Dendritic cell treated with granulocyte-macrophage colony-stimulating factor and Interleukin-4, amounts not matched to agents 40 ng/mL and 50 ng/mL, for 4 days (primary cell): ENCODE results near the gene HAUS7.

Source experiments
- H3K27ac Mint-ChIP-seq: one replicate; pipeline ENCODE4 v1.8.0; 2022; ENCODE audit warnings: mild to moderate bottlenecking, mixed read lengths
- H3K27me3 Mint-ChIP-seq: one replicate; pipeline ENCODE4 v1.8.0; 2022; ENCODE audit warnings: mild to moderate bottlenecking, mixed read lengths
- H3K36me3 Mint-ChIP-seq: one replicate; pipeline ENCODE4 v1.8.0; 2022; ENCODE audit warnings: low read depth, mixed read lengths
- H3K4me1 Mint-ChIP-seq: one replicate; pipeline ENCODE4 v1.8.0; 2022; ENCODE audit warnings: low read depth, mixed read lengths
- H3K4me3 Mint-ChIP-seq: one replicate; pipeline ENCODE4 v1.8.0; 2022; ENCODE audit warnings: mild to moderate bottlenecking, moderate library complexity, mixed read lengths
- H3K9me3 Mint-ChIP-seq: one replicate; pipeline ENCODE4 v1.8.0; 2022; ENCODE audit warnings: mixed read lengths
- intact Hi-C: fragments of 100-400 bp; cut with micrococcal nuclease; formaldehyde crosslinking; loops from one replicate; pipeline ENCODE4 v1.15.0; 2022

Gene HAUS7

DNA sequence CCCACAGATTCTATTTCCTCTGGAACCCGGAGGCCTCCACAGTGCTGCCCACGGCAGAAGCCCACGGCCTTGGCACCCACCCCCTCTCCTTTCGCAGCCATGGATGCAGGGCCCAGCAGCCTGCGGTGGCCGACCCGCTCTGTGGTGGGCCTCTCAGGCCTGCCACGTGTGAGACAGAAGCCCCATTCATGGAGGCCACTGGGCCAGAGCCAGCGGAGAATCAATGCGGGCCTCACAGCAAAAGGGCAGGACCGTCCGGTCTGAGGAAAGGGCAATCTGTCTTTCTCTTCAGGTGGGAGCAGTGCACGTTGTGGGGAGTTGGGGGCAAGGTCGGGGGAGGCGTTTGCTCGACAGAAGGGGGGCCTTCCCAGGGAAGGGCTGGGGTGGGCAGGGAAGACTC lies 8.4 kb upstream of the HAUS7 start:
- no peak overlapping the region for H3K27ac Mint-ChIP-seq
- peaks cover 21% of the 10 kb centered on the region for H3K27me3 Mint-ChIP-seq
- no peaks in the 10 kb centered on the region for H3K36me3 Mint-ChIP-seq
- intact Hi-C loops = no loop called here
- H3K4me3 Mint-ChIP-seq = no peak overlapping the region
- H3K4me1 Mint-ChIP-seq = no peaks in the 10 kb centered on the region
- H3K9me3 Mint-ChIP-seq = no peaks in the 10 kb centered on the region

DNA sequence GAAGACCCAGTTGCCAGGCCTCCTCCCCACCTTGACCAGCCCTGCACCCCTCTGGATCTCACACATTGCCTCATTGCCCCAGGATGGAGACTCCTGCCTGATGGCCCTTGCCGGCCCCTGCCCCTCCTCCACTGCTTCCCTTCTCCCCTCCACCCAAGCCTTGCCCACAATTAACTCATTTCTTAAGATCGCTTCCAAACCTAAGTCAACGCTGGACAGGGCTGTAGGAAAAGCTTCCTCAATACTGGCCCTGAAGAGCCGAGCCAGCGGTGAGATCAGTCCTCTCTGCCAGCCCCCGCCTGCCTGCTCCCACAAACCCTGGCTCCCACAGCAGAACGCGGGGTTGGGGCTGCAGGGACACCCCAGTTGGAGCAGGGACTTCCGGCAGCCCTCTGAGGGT lies 7.5 kb upstream of the HAUS7 start:
- Mint-ChIP-seq H3K9me3 (no peaks in the 10 kb centered on the region), H3K36me3 (no peaks in the 10 kb centered on the region), H3K27ac (no peak overlapping the region), H3K27me3 (peaks cover 24% of the 10 kb centered on the region), H3K4me1 (no peaks in the 10 kb centered on the region), H3K4me3 (no peak overlapping the region)
- intact Hi-C loops = no loop called here

DNA sequence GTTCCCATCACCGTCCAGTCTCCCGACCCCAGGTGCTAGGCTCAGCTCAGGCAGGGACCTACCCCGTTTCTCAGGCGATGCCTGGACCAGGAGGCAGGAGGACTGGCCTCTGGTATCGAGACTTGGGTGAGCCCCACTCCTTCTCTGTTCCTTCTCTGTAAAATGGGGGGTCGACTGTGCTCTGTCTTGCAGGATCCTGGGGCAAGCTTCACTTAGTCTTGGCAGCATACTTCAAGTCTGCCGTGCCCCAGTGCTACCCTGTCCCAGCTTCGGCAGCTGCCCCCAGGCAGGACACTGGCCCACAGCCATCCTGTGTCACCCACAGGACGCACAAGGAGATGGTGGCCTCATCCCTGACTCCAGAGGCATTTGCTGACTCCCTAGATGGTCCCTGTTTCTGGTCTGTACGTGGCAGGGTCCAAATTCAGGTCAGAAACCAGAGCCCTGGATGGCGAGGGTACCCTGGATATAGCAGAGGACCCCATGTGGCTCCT lies 7.0 kb upstream of the HAUS7 start:
- Mint-ChIP-seq H3K4me1 (no peaks in the 10 kb centered on the region), H3K27me3 (peaks cover 24% of the 10 kb centered on the region), H3K9me3 (no peaks in the 10 kb centered on the region), H3K4me3 (no peak overlapping the region), H3K36me3 (no peaks in the 10 kb centered on the region), H3K27ac (no peak overlapping the region)
- intact Hi-C loops = no loop called here

DNA sequence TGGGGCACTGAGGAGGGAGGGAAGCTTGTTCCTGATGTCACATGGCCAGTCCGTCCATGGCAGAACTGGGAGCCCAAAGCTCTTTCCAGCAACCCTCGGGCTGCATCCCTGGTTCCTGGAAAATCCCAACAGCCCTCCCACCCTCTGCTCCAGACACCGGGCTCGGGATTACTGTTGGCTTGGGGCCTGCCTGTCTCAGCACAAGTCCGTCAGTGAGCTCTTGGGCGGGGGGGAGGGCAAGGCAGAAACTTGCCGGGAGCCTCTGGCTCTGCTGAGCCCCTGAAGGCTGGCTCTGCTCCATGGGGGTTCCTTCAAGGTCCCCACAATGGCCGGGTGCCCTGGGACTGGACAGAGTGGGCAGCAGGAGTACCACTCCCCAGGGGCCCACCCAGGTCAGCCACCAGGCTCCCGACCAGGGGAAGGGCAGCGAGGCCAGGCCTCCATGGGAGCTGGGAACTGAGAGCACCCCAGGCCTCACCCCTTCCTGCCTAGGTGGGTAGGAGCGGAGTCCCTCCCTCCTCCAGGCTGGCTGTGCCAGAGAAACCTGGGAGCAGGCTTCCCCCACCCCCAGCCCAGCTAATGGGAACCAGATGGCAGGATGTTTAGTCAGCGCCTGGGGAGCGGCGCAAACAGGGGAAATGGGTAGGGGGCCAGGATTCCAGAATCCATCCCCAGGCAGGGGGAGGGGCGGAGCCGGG lies 6.4 kb upstream of the HAUS7 start:
- H3K36me3 Mint-ChIP-seq = no peaks in the 10 kb centered on the region

DNA sequence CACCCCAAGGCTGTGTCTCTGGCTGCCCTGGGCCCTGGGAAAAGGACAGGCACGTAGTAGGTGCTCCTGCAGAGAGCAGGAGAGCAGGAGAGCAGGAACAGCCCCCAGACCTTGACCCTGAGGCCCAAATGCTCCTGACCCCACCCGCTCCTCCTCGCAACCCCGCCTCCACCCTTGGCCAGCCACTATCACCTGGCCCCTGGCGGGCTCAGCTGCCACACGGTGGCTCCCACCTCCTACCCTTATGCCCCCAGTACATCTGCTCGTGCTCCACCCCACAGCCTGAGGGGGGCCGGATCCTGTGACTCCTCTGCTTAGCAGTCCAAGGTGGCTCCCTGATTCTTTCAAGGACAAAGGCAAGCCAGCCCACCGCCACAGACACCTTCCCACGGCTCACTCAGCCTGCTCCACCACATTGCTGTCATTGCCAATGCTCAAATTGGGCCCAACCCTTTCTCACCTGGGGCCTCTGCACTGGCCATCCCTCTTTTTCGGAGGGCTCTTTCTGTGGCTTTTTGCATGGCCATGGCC lies 5.4 kb upstream of the HAUS7 start:
- H3K4me1 Mint-ChIP-seq = no peaks in the 10 kb centered on the region
- peaks cover 24% of the 10 kb centered on the region for H3K27me3 Mint-ChIP-seq
- intact Hi-C loops = no loop called here
- H3K36me3 Mint-ChIP-seq = no peaks in the 10 kb centered on the region
- H3K9me3 Mint-ChIP-seq = no peaks in the 10 kb centered on the region
- no peak overlapping the region for H3K4me3 Mint-ChIP-seq
- H3K27ac Mint-ChIP-seq = no peak overlapping the region

More for the DNA sequence above, 6.4 kb upstream of the HAUS7 start:
- Mint-ChIP-seq H3K27me3 (peaks cover 24% of the 10 kb centered on the region), H3K9me3 (no peaks in the 10 kb centered on the region), H3K27ac (no peak overlapping the region), H3K4me3 (no peak overlapping the region), H3K4me1 (no peaks in the 10 kb centered on the region)
- intact Hi-C loops = no loop called here

DNA sequence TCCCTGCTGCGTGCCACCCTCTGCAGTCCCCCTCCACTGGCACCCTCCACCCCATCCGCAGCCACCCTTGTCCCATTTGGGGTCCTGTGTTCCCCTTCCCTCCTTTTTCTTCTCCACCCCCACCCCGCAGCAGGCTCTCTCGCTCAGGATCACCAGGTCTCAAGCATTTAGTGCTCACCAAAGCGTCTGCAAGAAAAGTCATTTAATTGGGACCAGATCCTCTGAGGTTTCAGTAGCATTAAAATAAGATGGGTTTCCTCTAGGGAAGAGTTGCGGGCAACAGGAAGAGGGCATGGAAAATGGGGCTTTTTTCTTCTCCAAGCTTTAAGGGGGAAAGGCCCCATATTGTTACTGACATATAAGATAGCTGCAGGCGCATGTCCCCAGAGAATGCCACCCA lies 4.9 kb upstream of the HAUS7 start:
- intact Hi-C loops = no loop called here

DNA sequence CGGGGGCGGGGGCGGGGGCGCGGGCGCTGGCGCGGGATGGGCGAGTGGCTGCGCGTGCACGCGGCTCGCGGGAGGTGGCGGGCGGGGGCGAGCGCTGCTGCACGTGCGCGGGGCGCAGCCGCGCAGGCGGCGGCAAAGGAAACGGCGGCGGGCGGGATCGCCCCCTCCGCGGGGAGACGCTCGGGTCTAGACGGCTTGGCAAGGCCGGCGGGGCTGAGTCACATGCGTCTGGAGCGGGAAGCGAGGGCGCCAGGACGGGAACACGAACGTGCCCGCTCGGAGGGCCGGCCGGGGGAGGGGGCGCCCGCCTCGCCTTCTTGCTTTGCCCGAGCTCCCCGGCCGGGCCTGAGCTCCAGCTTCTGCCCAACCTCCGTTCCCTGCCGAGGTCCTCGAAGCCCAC lies 4.3 kb upstream of the HAUS7 start:
- no peaks in the 10 kb centered on the region for H3K9me3 Mint-ChIP-seq
- no peaks in the 10 kb centered on the region for H3K36me3 Mint-ChIP-seq
- peak overlapping the region; percentile 53 for H3K4me3 Mint-ChIP-seq
- H3K27me3 Mint-ChIP-seq = peaks cover 24% of the 10 kb centered on the region
- no peaks in the 10 kb centered on the region for H3K4me1 Mint-ChIP-seq
- intact Hi-C loops = no loop called here
- H3K27ac Mint-ChIP-seq = no peak overlapping the region

More for the DNA sequence above, 4.9 kb upstream of the HAUS7 start:
- peak overlapping the region; percentile 53 for H3K4me3 Mint-ChIP-seq
- H3K4me1 Mint-ChIP-seq = no peaks in the 10 kb centered on the region
- H3K27ac Mint-ChIP-seq = no peak overlapping the region
- H3K36me3 Mint-ChIP-seq = no peaks in the 10 kb centered on the region
- no peaks in the 10 kb centered on the region for H3K9me3 Mint-ChIP-seq
- H3K27me3 Mint-ChIP-seq = peaks cover 24% of the 10 kb centered on the region

DNA sequence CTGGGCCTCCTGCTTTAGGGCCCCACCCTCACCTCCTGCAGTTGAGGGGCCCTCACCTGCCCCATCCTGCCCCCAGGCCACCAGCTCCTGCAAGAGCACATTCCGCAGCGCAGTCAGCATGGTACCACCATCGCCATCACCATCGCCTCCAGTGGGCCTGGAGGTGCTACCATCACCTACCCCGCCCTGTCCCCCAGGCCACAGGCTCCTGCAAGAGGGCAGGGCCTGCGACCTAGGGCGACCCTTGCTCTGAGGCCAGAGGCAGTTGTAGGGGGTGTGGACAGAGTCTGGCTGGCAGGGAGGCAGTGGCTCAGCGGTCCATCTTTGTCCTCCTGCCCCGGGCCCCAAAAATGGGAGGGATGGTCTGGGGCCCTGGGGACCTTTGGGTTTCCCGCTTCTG lies 3.9 kb upstream of the HAUS7 start:
- Mint-ChIP-seq H3K27me3 (peaks cover 24% of the 10 kb centered on the region), H3K4me3 (peak overlapping the region; percentile 40), H3K36me3 (no peaks in the 10 kb centered on the region), H3K4me1 (no peaks in the 10 kb centered on the region), H3K9me3 (no peaks in the 10 kb centered on the region), H3K27ac (no peak overlapping the region)
- intact Hi-C loops = no loop called here

DNA sequence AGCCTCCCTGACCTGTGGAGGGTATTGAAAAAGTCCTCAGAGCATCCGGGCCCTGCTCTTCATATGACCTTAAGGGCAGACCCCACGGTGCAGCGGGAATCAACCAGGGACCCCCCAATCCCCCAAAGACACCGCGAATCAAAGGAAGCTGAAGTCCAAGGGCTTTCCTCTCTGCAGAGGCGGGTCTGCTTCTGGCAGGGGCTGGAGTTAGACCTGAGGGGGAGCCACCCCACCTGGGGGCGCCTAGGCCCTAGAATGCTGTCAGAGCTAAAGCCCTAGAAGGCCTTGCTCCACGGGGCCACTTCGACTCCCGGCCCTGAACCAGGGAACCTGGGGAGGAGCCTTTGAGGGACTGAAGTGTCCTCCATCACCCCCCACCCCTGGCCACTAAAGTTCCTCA lies 2.8 kb upstream of the HAUS7 start:
- peaks cover 9% of the 10 kb centered on the region for H3K36me3 Mint-ChIP-seq
- H3K4me3 Mint-ChIP-seq = no peak overlapping the region
- peaks cover 24% of the 10 kb centered on the region for H3K27me3 Mint-ChIP-seq
- H3K9me3 Mint-ChIP-seq = no peaks in the 10 kb centered on the region
- H3K27ac Mint-ChIP-seq = no peak overlapping the region
- H3K4me1 Mint-ChIP-seq = peaks cover 4% of the 10 kb centered on the region
- intact Hi-C loops = no loop called here

DNA sequence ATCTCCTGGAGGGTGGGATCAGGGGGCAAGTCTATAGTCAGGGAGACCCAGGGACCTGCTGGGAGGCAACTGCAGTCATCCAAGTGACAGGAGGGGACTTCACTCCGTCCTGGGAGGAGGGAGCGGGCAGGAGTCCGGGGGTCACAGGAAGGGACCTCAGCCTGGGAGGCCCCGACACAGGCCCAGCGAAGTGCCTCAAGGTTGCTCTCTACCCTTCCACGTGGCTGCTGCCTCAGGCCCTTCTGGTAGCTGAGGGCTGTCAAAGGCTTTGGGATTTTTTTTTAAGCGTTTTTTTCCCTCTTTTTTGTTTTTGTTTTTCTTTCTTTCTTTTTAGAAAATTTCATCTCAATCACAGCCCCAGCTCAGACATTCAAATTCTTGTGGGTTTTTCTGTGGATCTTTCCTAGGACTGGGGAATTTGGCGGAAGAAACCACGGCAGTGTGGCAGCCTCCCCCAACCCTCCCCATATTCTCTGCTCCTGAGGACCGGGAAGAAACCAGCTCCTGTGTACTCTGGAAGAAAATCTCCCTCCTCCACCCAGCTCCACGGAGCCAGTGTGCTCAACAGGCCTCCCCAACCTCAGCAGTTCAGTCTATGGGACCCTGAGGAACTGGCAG lies 1.4 kb upstream of the HAUS7 start:
- intact Hi-C loops = loop anchor here (2.0 kb wide), 1 partner anchor 35 kb away; no protein-coding TSS in a partner anchor
- Mint-ChIP-seq H3K27me3 (peaks cover 20% of the 10 kb centered on the region), H3K36me3 (peaks cover 23% of the 10 kb centered on the region), H3K27ac (no peak overlapping the region), H3K4me1 (peaks cover 16% of the 10 kb centered on the region), H3K4me3 (no peak overlapping the region), H3K9me3 (no peaks in the 10 kb centered on the region)

DNA sequence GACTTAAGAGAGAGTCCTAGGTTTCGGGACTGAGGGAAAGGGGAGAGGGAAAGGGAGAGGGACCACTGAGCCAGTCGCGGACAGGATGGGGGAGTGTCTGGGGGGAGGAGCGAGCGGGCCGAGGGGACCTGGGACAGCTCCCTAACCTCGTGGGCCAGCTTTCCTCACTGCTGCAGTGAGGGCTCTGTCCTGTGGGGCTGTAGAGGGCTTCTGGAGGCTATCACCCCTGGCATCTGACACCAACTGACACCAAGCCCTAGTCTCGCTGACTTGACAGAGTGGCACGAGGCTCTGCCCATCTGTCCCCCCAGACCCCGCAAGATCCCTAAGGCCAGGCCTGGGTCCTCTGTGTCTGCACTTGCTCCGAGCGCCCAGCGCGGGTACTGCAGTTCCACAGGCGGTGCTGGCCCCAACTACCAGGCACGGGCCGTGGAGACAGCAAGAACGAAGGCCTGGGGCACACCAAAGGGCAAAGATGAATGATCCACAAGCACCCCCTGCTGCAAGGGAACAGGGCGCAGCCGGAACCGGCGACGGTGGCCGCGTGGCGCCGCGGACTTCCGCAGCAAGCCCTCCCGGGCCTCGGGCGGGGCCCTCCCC lies 465 bp downstream of the HAUS7 start:
- peak overlapping the region; percentile 75 for H3K27ac Mint-ChIP-seq
- H3K4me1 Mint-ChIP-seq = peaks cover 16% of the 10 kb centered on the region
- H3K27me3 Mint-ChIP-seq = peaks cover 8% of the 10 kb centered on the region
- no peaks in the 10 kb centered on the region for H3K9me3 Mint-ChIP-seq
- H3K36me3 Mint-ChIP-seq = peaks cover 38% of the 10 kb centered on the region
- peak overlapping the region; percentile 78 for H3K4me3 Mint-ChIP-seq
- intact Hi-C loops = loop anchor here (2.0 kb wide), 1 partner anchor 37 kb away; no protein-coding TSS in a partner anchor

DNA sequence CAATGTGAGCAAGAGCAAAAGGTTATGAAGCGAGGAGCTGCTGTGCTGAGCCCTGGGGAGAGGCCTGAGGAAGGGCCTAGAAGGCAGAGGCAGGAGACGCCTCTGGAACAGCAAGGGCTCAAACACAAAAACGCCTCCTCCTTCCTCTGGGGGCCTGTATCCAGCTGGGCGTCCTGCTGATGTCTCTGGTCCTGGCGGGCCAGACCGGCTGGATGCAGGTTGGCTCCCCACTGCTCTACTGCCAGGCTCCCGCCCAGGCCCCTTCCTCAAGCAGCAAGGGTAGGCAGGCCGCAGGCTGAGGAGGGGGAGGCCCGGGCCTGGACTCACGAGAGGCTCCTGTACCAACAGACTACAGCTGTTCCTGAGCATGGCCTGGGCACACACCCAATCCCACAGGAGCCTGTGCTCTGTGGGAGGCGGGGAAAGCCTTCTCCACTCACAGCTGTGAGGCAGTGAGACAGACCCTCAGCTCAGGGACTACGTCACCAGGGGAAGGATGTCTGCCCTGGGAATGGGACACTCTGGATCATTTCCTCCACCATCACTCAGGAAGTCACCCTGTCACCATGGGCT lies 2.3 kb downstream of the HAUS7 start:
- intact Hi-C loops = no loop called here
- H3K4me1 Mint-ChIP-seq = peaks cover 16% of the 10 kb centered on the region
- no peak overlapping the region for H3K4me3 Mint-ChIP-seq
- H3K36me3 Mint-ChIP-seq = peaks cover 56% of the 10 kb centered on the region
- peak overlapping the region; percentile 13 for H3K27ac Mint-ChIP-seq
- H3K27me3 Mint-ChIP-seq = no peaks in the 10 kb centered on the region
- no peaks in the 10 kb centered on the region for H3K9me3 Mint-ChIP-seq

DNA sequence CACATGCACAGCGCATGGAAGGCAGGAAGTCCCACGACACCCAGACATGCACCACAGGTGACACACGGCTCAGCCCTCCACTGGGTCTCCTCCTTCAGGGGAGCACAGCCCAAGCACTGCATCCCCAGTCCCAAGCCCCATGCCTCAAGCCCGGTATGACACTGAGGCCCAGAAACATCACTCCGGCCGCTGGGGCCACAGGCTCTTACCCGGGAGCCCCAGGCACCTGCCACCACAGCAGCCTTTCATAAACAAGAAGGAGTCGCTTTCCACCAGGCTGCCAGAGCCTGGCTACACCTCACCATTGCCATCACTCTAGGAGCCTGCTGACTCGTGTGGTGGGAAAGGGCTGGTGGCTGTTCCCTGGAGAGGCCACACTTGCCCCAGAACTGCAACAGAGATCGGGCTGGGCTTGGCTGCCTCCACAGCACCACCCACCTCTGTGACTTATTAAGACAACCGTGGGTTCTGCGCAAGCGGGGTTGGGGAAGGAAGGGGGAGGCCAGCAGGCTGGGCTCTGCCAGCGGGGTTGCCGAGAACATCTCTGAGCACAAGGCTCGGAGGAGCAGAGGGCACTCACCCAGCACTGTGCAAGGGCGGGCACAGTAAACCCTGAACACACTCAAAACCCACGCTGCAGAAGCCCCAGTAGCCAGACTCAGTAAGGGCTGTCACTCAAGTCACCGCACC lies 4.5 kb downstream of the HAUS7 start:
- Mint-ChIP-seq H3K27me3 (no peaks in the 10 kb centered on the region), H3K4me1 (peaks cover 16% of the 10 kb centered on the region), H3K4me3 (no peak overlapping the region), H3K9me3 (no peaks in the 10 kb centered on the region), H3K36me3 (peaks cover 75% of the 10 kb centered on the region), H3K27ac (no peak overlapping the region)
- intact Hi-C loops = no loop called here
